SH-SY5Y (cell line): ENCODE results near the gene NOXA1.

Source experiments
- GATA2 ChIP-seq: IDR thresholded peaks from 2 replicates; pipeline ENCODE4 v1.6.1; 2011; ENCODE audit warnings: mild to moderate bottlenecking, low read depth, low read length
- GATA3 ChIP-seq: IDR thresholded peaks from 2 replicates; pipeline ENCODE4 v1.6.1; 2011; ENCODE audit warnings: low read depth, mild to moderate bottlenecking, low read length, moderate library complexity

Gene NOXA1

GRCh38 chr9:137435381-137435891 is 12.2 kb downstream of the NOXA1 start:
- no peak for TF ChIP-seq GATA2
- no peak for TF ChIP-seq GATA3

GRCh38 chr9:137435980-137436760 is 13.0 kb downstream of the NOXA1 start:
- TF ChIP-seq GATA3 (no peak), GATA2 (no peak)

GRCh38 chr9:137436761-137437600 is 13.8 kb downstream of the NOXA1 start:
- TF ChIP-seq GATA2 (no peak), GATA3 (no peak)

- no peak for TF ChIP-seq GATA2
- TF ChIP-seq GATA3, result no peak
Observed at GRCh38 chr9:137437691-137438590, 14.7 kb downstream of the NOXA1 start.

GRCh38 chr9:137438591-137439157 is 15.5 kb downstream of the NOXA1 start:
- no peak for TF ChIP-seq GATA3
- TF ChIP-seq GATA2, result no peak

GRCh38 chr9:137439158-137439714 is 16.0 kb downstream of the NOXA1 start:
- TF ChIP-seq GATA3 (no peak), GATA2 (no peak)

- TF ChIP-seq GATA3 (no peak), GATA2 (no peak)
Observed at GRCh38 chr9:137441289-137441934, 18.2 kb downstream of the NOXA1 start, which contains the start of gene ENTPD8. Gene ENTPD8, minus strand, starts transcription at chr9:137441357. Its CDS starts 3,072 bp downstream, at chr9:137438285.

GRCh38 chr9:137441935-137442321 is 18.7 kb downstream of the NOXA1 start:
- TF ChIP-seq GATA2 (no peak), GATA3 (no peak)

GRCh38 chr9:137444106-137444790 is 21.1 kb downstream of the NOXA1 start:
- TF ChIP-seq GATA2, result no peak
- no peak for TF ChIP-seq GATA3

- no peak for TF ChIP-seq GATA3
- TF ChIP-seq GATA2, result no peak
Observed at GRCh38 chr9:137445275-137445807, 22.1 kb downstream of the NOXA1 start.

GRCh38 chr9:137445930-137446431 is 22.8 kb downstream of the NOXA1 start:
- no peak for TF ChIP-seq GATA3
- no peak for TF ChIP-seq GATA2
